ENCODE results near the gene CDHR3. TPM values are rescaled to one million over a fixed set of nuclear protein-coding genes. Genes with fewer than 3 reads are reported as not detected.

Gene CDHR3
- total RNA-seq, 1 experiment from 2014 or later, result 19.1 TPM

DNA sequence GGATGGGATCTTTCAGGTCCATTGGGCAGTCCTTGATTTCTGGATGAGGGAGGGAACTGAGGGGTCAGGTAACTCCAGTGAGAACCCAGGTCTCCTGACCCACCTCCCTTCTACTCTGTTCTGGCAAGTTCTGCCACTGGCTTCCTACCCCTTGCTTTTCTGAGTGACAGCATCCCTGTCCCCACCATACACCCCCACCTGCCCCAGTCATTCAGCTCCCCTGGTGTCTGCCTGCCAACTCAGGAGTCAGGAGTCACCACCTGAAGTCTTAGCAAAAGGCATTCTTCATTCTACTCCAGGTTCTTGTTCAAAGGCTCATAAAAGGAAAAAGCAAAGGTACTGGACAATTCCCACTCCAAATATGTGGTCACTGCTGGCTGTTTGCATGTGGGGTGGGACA is 26.6 kb downstream of the CDHR3 start (continued):
- TF ChIP-seq, protein P1, sequence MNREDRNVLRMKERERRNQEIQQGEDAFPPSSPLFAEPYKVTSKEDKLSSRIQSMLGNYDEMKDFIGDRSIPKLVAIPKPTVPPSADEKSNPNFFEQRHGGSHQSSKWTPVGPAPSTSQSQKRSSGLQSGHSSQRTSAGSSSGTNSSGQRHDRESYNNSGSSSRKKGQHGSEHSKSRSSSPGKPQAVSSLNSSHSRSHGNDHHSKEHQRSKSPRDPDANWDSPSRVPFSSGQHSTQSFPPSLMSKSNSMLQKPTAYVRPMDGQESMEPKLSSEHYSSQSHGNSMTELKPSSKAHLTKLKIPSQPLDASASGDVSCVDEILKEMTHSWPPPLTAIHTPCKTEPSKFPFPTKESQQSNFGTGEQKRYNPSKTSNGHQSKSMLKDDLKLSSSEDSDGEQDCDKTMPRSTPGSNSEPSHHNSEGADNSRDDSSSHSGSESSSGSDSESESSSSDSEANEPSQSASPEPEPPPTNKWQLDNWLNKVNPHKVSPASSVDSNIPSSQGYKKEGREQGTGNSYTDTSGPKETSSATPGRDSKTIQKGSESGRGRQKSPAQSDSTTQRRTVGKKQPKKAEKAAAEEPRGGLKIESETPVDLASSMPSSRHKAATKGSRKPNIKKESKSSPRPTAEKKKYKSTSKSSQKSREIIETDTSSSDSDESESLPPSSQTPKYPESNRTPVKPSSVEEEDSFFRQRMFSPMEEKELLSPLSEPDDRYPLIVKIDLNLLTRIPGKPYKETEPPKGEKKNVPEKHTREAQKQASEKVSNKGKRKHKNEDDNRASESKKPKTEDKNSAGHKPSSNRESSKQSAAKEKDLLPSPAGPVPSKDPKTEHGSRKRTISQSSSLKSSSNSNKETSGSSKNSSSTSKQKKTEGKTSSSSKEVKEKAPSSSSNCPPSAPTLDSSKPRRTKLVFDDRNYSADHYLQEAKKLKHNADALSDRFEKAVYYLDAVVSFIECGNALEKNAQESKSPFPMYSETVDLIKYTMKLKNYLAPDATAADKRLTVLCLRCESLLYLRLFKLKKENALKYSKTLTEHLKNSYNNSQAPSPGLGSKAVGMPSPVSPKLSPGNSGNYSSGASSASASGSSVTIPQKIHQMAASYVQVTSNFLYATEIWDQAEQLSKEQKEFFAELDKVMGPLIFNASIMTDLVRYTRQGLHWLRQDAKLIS (CRISPR knock-in tag; IDR thresholded peaks at IDR 0.05; ENCODE audit: borderline replicate concordance), result no peak
- TF ChIP-seq SOX15 (CRISPR knock-in tag; IDR thresholded peaks at IDR 0.05), result no peak
- TF ChIP-seq, protein P2, sequence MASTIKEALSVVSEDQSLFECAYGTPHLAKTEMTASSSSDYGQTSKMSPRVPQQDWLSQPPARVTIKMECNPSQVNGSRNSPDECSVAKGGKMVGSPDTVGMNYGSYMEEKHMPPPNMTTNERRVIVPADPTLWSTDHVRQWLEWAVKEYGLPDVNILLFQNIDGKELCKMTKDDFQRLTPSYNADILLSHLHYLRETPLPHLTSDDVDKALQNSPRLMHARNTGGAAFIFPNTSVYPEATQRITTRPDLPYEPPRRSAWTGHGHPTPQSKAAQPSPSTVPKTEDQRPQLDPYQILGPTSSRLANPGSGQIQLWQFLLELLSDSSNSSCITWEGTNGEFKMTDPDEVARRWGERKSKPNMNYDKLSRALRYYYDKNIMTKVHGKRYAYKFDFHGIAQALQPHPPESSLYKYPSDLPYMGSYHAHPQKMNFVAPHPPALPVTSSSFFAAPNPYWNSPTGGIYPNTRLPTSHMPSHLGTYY (CRISPR knock-in tag; IDR thresholded peaks at IDR 0.05), result no peak
- TF ChIP-seq SP1 (CRISPR knock-in tag; conservative IDR thresholded peaks at IDR 0.05), result no peak
- TF ChIP-seq SMAD3 (CRISPR knock-in tag; IDR thresholded peaks at IDR 0.05; ENCODE audit: borderline replicate concordance), result no peak
- TF ChIP-seq HMGA2 (CRISPR knock-in tag; IDR thresholded peaks at IDR 0.05), result no peak
- no peak for TF ChIP-seq JAZF1 (CRISPR knock-in tag; IDR thresholded peaks at IDR 0.05)
- TF ChIP-seq, protein P3, sequence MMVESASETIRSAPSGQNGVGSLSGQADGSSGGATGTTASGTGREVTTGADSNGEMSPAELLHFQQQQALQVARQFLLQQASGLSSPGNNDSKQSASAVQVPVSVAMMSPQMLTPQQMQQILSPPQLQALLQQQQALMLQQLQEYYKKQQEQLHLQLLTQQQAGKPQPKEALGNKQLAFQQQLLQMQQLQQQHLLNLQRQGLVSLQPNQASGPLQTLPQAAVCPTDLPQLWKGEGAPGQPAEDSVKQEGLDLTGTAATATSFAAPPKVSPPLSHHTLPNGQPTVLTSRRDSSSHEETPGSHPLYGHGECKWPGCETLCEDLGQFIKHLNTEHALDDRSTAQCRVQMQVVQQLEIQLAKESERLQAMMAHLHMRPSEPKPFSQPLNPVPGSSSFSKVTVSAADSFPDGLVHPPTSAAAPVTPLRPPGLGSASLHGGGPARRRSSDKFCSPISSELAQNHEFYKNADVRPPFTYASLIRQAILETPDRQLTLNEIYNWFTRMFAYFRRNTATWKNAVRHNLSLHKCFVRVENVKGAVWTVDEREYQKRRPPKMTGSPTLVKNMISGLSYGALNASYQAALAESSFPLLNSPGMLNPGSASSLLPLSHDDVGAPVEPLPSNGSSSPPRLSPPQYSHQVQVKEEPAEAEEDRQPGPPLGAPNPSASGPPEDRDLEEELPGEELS (CRISPR knock-in tag; IDR thresholded peaks at IDR 0.05), result no peak
- no peak for TF ChIP-seq ATF1 (CRISPR knock-in tag; IDR thresholded peaks at IDR 0.05)

DNA sequence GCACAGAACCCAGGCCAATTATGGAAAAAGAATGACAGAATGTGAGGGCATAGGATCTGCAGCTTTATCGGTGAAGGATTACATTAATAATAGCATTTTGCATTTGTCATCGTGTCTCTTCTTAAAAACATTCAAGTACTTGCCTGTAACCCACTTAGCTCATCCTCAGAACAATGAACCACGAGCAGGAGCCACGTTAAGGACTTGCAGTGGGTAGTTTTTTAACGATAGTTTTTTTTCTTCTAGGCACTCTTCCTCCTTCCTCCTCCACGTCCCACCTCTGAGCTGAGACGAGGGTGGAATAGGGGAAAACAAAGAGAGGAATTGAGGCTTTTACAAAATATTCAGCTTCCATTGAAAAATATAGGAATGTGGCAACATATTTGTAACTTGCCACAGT is 27.1 kb downstream of the CDHR3 start:
- no peaks in the 10 kb centered on the region for H3K27me3 Mint-ChIP-seq (ENCODE audit: low read depth)
- H3K27ac Mint-ChIP-seq, result peak overlapping the region; percentile 90
- peaks cover 76% of the 10 kb centered on the region for H3K4me1 Mint-ChIP-seq
- DNase-seq (ENCODE audit: low spot score) (no peak), ATAC-seq (no peak)
- peaks cover 2% of the 10 kb centered on the region; the same call in 1 of the 2 replicates for H3K9me3 Mint-ChIP-seq
- H3K4me3 Mint-ChIP-seq, result no peak overlapping the region; the same call in 1 of the 2 replicates
- CTCF ChIA-PET, result interaction anchor here (0.5 to 2.9 kb wide), 24 partner anchors 8 to 409 kb away, joined by 3 to 24 read pairs (median 4); partner anchors contain the start of gene EFCAB10
- POLR2A ChIA-PET, result interaction anchor here (0.6 to 1.2 kb wide), 3 partner anchors 10 to 295 kb away, joined by 3 to 4 read pairs (median 3); no protein-coding TSS in a partner anchor
- no peaks in the 10 kb centered on the region for H3K36me3 Mint-ChIP-seq
- TF ChIP-seq, protein P4, sequence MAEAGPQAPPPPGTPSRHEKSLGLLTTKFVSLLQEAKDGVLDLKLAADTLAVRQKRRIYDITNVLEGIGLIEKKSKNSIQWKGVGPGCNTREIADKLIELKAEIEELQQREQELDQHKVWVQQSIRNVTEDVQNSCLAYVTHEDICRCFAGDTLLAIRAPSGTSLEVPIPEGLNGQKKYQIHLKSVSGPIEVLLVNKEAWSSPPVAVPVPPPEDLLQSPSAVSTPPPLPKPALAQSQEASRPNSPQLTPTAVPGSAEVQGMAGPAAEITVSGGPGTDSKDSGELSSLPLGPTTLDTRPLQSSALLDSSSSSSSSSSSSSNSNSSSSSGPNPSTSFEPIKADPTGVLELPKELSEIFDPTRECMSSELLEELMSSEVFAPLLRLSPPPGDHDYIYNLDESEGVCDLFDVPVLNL (CRISPR knock-in tag; IDR thresholded peaks at IDR 0.05; ENCODE audit: borderline replicate concordance, low read depth), result no peak
- TF ChIP-seq SMAD4 (CRISPR knock-in tag; IDR thresholded peaks at IDR 0.05), result no peak
- TF ChIP-seq, protein P1 (CRISPR knock-in tag; IDR thresholded peaks at IDR 0.05; ENCODE audit: borderline replicate concordance), result no peak
- TF ChIP-seq CREB1 (CRISPR knock-in tag; IDR thresholded peaks at IDR 0.05), result no peak
- TF ChIP-seq, protein P5, sequence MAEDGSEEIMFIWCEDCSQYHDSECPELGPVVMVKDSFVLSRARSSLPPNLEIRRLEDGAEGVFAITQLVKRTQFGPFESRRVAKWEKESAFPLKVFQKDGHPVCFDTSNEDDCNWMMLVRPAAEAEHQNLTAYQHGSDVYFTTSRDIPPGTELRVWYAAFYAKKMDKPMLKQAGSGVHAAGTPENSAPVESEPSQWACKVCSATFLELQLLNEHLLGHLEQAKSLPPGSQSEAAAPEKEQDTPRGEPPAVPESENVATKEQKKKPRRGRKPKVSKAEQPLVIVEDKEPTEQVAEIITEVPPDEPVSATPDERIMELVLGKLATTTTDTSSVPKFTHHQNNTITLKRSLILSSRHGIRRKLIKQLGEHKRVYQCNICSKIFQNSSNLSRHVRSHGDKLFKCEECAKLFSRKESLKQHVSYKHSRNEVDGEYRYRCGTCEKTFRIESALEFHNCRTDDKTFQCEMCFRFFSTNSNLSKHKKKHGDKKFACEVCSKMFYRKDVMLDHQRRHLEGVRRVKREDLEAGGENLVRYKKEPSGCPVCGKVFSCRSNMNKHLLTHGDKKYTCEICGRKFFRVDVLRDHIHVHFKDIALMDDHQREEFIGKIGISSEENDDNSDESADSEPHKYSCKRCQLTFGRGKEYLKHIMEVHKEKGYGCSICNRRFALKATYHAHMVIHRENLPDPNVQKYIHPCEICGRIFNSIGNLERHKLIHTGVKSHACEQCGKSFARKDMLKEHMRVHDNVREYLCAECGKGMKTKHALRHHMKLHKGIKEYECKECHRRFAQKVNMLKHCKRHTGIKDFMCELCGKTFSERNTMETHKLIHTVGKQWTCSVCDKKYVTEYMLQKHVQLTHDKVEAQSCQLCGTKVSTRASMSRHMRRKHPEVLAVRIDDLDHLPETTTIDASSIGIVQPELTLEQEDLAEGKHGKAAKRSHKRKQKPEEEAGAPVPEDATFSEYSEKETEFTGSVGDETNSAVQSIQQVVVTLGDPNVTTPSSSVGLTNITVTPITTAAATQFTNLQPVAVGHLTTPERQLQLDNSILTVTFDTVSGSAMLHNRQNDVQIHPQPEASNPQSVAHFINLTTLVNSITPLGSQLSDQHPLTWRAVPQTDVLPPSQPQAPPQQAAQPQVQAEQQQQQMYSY (CRISPR knock-in tag; IDR thresholded peaks at IDR 0.05), result no peak
- TF ChIP-seq, protein P6, sequence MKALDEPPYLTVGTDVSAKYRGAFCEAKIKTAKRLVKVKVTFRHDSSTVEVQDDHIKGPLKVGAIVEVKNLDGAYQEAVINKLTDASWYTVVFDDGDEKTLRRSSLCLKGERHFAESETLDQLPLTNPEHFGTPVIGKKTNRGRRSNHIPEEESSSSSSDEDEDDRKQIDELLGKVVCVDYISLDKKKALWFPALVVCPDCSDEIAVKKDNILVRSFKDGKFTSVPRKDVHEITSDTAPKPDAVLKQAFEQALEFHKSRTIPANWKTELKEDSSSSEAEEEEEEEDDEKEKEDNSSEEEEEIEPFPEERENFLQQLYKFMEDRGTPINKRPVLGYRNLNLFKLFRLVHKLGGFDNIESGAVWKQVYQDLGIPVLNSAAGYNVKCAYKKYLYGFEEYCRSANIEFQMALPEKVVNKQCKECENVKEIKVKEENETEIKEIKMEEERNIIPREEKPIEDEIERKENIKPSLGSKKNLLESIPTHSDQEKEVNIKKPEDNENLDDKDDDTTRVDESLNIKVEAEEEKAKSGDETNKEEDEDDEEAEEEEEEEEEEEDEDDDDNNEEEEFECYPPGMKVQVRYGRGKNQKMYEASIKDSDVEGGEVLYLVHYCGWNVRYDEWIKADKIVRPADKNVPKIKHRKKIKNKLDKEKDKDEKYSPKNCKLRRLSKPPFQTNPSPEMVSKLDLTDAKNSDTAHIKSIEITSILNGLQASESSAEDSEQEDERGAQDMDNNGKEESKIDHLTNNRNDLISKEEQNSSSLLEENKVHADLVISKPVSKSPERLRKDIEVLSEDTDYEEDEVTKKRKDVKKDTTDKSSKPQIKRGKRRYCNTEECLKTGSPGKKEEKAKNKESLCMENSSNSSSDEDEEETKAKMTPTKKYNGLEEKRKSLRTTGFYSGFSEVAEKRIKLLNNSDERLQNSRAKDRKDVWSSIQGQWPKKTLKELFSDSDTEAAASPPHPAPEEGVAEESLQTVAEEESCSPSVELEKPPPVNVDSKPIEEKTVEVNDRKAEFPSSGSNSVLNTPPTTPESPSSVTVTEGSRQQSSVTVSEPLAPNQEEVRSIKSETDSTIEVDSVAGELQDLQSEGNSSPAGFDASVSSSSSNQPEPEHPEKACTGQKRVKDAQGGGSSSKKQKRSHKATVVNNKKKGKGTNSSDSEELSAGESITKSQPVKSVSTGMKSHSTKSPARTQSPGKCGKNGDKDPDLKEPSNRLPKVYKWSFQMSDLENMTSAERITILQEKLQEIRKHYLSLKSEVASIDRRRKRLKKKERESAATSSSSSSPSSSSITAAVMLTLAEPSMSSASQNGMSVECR (CRISPR knock-in tag; IDR thresholded peaks at IDR 0.05; ENCODE audit: borderline replicate concordance), result no peak
- no peak for TF ChIP-seq OVOL2 (CRISPR knock-in tag; IDR thresholded peaks at IDR 0.05; ENCODE audit: borderline replicate concordance)
